ENCODE measurements around the gene SCAF1.
"Not testable (repeated sequence)": the region's sequence is repeated elsewhere in the genome, so short reads cannot be mapped to it uniquely, and the experiment has no call there.

Gene SCAF1

DNA sequence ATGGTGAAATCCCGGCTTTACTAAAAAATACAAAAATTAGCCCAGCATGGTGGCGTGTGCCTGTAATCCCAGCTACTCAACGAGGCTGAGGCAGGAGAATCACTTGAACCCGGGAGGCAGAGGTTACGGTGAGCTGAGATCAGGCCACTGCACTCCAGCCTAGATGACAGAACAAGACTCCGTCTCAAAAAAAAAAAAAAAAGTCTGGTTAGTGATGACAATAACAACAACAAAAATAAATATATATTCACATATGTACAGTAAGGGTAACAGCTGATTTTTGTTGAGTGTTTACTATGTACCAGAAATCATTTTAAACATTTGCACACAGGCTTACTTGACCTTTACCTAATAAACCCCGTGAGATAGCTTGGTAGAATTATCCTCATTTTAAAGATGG is 25.1 kb upstream of the SCAF1 start:
- DNase-seq, result no peak

DNA sequence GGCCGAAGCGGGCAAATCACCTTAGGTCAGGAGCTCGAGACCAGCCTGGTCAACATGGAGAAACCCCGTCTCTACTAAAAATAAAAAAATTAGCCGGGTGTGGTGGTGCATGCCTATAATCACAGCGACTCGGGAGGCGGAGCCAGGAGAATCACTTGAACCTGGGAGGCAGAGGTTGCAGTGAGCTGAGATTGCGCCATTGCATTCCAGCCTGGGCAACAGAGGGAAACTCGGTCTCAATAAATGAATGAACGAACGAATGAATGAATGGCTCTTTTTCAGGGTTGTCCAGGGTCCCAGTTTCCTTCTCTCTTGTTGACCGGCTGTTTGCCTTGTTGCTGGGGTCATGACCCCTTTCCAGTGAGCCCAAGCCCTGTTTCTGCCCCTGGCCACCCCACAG is 24.1 kb upstream of the SCAF1 start:
- not testable (repeated sequence) for DNase-seq

DNA sequence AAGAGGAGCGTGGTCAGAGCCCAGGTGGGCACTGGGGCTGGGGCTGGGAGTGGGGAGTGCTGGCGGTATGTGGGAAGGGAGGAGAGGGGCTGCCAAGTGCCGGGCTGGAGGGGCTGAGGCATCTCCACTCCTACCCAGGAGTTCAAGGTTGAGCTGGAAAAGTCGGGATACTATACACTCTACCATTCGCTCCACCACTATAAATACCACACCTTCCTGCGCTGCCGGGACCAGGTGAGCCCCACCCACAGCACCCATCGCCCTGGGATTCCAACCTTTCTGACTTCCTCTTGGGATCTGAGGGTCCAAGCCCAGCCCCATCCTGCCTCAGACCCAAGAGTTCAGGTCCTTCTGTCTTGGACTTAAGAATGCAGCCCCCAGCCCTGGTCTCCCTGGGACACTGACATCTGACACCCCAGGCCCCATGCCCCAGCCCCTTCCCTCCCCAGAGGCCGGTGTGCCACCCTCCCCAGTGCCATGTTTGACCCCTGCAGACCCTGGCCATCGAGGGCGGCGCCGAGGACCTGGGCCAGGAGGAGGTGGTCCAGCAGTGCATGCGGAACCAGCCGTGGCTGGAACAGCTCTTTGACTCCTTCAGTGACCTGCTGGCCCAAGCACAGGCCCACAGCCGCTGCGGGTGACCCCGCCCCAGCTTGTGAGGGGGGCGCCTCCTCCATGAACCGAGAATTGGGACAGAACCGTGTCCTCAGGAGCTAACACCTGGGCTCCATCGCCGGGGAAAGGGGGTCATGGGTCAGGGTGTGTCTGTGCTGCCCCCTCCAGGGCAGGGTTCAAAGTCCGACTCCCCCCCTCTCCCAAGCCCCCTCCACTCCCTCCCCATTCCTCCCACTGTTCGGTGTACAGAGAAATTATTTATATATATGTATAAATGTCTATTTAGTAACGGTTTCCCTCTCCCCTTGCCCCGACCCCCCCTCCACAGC is 16.8 kb upstream of the SCAF1 start:
- DNase-seq, result no peak

DNA sequence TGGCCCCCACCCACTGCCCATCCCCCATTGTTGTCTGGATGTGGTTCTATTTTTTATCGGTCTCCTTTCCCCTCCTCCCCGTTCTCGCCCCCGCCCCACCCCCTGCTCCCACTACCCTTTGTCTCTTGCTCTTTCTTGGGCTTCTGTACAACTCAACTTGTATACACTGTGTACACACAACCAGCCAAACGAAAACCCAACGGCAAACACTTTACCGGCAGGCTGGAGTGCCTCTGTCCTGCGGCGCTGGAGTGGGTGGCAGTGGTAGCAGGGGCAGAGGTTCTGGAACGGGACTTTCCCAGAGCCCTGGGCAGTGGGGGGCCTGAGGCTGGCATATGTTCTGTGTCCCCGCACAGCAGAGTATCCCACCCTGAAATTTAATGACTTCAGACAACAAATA is 15.8 kb upstream of the SCAF1 start:
- no peak for DNase-seq

DNA sequence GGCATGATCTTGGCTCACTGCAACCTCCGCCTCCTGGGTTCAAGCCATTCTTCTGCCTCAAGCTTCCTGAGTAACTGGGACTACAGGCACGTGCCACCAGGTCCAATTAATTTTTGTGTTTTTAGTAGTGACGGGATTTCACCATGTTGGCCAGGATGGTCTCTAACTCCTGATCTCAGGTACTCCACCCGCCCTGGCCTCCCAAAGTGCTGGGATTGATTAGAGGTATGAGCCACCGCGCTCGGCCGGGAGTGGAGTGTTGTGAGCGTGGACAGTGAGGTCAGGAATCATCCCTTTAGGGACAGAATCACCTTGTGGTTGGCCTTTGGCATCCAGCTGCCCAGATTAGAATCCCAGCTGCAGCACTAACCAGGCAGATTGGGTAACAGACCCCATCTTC is 12.3 kb upstream of the SCAF1 start:
- no peak for DNase-seq

DNA sequence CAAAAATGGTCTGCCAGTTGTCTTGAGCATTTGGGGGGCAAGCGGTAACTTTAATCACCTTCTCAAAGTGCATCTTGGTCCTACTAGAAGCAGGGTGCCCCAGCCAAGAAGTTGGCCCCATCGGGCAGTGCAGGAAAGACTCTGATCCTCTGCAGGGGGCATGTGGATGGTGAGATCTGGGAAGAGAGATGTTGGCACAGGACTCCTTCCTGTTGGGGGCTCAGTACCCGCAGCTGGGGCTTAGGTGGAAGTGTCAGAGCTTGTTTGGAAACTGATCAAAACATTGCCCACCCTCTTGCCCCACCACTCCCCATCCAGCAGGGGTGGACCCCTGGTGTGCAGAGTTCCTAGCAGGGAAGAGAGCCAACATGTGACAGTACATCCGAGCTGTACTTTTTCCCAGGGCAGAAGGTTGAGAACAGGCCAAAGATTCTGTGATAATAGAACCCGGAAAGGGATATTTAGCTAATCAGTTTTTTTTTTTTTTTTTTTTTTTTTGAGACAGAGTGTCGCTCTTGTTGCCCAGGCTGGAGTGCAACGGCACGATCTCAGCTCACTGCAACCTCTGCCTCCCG is 10.9 kb upstream of the SCAF1 start:
- DNase-seq, result no peak

DNA sequence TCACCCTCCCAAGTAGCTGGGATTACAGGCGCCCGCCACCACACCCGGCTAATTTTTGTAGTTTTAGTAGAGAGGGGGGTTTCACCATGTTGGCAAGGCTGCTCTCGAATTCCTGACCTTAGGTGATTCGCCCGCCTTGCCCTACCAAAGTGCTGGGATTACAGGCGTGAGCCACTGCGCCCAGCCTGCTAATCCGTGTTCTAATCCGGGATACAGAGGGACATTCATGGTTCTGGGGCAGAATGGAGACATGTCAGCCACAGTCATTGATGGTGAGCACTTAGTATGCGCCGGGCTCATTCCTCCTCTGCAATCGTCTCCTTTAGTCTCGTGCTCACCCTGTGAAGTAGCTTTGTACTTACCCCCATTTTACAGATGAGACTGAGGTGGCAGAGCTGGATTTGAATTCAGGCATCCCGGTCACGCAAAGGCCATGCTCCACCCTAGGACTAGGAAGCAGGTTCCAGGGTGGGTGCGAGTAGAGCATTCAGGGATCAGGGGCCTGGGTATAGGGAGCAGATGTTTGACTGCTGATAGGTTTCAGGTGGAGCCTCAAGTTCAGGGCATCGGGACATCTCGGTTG is 10.3 kb upstream of the SCAF1 start:
- DNase-seq, result no peak

DNA sequence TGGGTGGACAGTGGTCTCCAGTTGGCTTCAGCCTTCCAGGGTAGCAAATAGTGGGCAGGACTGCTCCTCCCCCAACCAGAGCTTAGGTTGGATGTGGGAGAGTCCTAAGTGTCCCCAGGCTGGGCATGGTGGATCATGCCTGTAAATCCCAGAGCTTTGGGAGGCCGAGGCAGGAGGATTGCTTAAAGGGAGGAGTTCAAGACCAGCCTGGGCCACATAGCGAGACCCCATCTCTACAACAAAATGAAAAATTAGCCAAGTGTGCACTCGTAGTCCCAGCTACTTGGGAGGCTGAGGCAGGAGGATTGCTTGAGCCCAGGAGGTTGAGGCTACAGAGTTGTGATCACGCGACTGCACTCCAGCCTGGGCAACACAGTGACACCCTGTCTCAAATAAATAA is 9.4 kb upstream of the SCAF1 start:
- DNase-seq, result no peak

DNA sequence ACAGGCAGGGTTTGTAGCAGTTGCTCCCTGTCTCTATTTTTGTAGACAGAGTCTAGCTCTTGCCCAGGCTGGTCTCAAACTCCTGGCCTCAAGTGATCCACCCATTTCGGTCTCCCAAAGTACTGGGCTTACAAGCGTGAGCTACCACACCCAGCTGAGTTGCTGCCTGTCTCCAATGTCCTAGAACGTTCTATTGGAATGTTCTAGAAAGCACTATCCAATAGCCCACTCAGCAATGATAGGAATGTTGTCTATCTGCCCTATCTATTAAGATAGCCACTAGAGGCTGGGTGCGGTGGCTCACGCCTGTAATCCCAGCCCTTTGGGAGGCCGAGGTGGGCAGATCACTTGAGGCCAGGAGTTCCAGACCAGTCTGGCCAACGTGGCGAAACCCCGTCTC is 8.7 kb upstream of the SCAF1 start:
- DNase-seq, result not testable (repeated sequence)

DNA sequence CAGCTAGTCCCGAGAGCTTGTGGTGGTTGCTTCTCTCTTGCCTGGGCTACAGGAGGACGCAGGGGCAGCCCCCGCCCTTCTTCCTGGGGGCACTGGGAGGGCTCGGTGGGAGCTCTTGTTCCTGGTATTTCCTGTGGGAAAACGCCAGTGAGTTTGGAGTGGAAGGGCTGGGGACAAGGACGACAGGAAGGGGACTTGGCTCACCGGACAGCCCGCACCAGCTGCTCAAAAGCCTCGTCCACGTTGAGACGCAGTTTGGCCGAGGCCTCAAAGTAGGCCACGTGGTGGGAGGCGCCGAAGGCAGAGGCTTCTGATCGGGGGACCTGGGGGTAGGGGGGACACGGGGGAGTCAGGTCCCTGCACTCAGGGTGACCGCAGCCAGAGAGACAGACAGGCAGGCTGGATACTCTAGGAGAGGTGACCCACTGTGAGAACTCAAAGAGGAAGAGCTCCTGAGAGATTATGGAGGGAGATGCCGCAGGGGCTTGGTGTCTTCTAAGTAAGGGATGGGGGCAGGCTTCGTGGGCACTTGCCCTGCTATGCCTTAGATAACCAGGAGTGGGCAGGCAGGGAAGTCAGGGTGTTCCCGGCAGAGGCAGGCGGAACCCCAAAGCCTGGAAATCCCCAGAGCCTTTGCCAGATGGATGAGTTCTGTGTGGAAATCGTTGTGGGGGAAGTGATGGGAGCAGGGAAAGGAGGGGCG is 6.3 kb upstream of the SCAF1 start:
- DNase-seq, result no peak

DNA sequence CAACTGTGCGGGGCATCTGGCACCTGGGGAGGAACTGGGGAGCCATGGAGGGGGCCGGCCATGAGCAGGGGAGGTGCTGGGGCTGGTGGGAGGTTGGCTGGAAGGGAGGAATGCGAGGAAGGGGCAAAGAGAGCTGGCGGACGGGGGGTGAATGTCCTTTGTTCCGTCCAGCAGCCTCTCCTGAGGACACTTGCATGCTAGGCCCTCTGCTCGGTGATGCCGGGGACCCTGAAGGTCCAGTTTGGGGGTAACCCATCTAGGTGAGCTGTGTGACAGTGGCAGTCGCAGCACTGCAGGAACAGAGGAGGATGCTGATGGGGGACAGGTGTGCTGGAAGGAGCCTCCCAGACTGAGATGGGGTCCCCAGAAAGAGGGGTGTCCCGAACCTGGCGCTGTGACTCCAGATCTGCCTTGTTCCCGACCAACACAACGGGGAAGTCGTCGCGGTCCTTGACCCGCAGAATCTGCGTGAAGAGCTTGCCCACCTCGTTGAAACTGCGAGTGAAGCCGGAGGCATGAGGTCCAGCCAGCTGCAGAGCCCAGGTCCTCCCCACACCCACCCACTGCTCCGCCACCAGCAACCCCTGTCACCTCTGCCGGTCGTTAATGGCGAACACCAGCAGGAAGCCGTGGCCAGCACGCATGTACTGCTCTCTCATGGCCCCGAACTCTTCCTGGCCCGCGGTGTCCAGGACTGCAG is 5.6 kb upstream of the SCAF1 start:
- DNase-seq, result no peak

DNA sequence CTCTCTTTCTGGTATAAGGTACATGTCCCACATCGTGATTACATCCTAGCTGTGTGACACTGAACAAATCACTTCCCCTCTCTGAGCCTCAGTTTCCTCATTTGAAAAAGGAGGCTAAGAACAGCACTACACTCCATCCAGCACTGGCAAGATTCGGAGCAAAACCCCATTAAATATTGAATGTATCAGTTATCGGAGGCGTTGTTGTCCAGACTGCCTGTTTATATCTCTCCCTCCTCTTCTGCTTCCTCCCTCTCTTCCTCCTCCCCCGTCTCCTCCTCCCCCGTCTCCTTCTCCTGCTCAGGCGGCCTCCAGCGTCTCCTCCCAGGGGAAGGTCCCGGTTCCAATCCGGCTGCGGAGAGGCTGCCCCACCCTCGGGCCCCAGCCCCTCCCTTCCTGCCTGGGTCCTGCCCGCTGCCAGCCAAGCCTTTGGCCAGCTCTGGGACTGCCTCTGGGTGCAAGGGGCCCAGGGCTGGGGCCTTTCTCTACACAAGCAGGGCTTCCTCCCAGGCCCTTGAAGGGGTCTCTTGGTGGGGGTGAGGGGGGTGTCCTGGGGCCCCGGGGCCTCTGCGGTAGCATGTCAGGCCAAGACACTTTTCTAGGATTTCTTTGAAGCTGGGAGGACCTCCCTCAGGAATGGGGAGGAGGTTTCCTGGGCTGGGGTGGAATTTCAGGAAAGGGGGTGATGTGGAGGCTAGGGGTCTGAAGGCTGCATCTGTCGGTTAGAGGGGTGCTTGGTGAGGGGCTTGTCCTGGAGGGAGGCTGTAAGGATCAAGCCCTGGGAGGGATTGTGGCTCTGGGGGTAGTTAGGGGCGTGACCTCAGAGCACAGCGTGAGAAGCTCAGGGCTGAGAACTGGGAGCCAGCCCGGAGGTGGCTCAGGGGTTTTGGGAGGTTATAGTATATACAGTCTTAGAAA is 3.9 kb upstream of the SCAF1 start:
- DNase-seq, result no peak

DNA sequence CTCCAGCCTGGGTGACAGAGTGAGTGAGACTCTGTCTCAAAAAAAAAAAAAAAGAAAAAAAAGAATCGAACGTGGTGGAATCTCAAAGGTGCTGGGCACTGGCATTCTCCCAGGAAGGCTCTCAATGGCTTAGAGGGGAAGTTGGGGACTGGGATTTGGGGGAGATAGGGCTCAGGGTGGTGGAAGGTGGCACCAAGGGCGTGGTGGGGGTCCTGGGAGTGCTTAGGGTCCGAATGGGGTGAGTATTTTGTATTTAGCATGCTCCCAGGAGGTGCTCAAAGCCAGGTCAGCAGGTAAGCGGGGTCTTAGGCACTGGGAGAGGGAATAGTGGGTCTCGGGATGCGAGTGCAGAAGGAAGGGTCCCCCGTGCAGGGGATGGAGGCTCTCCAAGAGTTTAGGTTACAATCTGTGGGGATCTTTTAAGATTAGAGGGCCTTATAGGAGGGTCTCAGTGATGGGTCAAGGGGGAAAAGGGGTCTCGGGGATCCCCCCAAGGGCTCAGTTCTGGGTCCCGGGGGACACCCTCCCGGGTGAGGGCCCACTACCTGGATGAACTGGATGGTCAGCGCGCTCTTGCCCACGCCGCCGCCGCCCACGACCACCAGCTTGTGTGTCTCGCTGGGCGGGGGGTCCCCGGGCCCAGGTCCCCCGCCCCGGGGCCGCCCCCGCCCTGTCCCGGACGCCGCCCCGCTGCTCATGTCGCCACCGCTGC is 2.5 kb upstream of the SCAF1 start:
- DNase-seq, result no peak

DNA sequence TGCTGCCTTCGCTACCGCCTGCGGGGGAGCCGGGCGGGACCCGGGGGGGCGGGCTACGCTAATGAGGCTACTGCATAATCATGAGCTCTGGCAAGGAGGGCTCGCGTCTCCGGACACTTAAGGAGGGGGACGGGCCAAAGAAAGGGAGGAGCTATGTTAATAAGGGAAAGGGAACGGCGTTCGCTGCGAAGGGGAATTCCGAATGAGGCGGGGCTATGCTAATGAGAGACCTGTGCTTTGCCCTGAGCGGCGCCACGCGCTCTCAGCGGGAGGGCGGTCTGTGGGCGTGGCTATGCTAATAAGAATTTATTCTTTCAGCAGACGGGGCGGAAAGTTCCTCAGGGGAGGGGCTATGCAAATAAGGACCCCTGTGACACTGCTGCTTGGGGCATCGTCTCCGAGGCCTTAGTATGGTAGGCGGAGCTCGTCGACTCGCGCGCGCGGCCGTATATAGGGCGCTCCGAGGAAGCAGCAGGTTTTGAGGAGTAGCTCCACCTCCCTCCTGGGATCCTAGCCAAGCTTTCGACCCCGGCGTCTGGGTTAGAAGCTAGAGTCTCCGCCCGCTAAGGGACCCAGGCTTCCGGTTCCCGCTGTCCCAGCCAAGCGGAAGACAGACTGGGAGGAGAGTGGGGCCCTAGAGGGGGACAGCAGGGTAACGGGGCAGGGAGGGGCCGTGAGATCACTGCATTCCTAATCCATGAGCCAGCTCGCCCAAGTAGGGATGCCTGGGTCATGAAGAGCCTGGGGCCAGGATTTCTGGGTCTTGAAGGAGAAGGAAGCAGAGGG is 1.7 kb upstream of the SCAF1 start, which contains the start of gene RRAS:
Gene RRAS, minus strand, starts transcription at position 31 of the 786 bp plus-strand sequence. CDS start 45 bp downstream, outside the sequence.
- peak; percentile 99 for DNase-seq

DNA sequence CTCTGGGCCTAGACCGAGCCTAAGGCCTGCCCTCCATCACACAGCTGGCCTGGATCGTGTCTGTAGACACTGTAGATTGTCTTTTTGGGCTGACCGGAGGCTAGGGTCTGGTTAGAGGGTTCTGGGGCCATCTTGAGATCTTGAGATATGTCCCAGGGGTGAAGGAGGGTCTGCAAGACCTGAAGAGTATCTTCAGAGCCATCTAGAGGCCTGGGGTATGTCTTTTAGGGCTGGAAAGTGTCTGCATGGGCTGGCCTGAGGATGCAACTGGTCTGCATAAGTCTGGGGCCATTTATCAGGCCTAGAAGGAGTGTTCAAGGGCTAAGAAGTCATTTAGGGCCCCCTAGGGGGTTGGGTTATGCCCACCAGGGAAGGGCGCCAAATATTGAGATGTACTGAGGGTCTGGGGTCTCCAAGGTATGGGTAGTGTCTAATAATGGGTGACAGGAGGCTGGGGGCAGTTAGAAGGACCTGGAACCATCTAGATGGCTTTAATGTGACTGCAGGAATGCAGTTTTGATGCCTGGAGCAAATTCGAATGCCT is 555 bp downstream of the SCAF1 start:
- DNase-seq, result no peak

DNA sequence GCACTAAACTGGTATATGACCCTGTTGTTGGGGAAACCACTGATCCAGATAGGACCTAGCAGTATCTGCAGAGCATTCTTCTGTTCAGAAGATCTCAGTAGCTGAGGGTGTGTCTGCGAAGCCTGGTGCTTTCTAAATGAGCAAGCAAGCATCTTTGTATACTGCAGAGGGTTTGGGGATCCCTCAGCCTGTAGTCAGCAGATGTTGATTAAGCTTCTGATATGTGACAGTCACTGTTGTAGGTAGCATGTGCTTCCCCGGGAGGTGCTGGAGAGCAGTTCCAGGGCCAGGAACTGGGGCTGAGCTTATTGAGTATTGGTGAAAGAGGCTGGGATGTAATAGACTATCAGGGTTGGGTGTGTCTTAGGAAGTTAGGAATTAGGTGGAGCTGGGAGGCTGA is 1.5 kb downstream of the SCAF1 start:
- no peak for DNase-seq

DNA sequence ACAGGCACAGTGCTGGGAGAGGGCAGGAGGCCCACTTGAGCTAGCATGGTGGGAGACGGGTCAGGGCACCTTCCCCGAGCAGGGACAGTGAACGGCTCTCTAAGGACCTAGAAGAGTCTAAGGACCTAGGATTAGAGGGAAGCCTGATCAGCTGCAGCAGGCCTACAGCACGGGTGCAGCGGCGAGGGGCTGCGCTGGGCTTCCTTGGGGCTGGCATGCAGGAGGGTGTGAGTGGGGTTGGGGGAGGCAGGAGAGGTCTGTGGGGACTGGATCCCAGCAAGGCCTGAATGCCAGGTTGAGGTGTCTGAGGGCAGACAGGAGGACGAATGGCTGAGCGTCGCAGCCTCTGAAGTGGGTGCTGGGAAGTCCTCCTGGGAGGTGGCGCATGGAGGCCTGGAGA is 3.6 kb downstream of the SCAF1 start:
- no peak for DNase-seq

DNA sequence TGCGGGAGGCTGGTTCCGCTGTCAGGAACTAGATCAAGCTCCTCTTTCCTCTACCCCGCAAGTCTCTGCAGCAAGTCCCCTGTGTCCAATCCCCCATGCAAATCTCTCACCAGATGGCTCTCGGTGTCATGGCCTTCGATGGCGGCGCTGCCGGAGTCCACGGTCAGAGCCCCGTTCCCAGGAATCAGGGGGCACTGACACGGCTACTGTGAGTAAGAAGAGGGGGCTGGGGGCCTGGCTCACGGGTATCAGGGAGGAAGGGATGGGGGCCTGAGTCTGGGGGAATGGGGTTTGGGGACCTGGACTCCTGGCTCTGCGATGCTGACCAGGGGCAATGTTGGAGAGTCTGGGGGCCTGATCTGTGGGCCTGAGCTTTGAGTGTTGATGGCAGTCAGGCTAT is 4.0 kb downstream of the SCAF1 start:
- DNase-seq, result no peak

DNA sequence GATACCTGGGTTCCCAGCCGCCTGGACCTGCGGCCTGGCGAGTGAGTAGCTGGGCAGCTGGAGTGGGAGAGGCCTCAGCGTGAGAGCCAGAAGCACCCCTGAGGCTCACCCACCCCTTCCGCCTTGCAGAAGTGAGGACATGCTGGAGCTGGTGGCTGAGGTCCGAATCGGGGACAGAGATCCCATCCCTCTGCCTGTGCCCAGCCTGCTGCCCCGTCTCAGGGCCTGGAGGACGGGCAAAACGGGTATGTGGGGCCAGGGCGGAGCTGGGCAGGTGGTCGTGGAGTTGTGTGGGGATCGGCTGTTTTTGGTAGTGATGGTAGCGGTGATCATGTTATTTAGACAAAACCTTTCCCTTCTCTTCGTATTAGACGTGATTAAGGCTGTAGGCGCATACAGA is 4.6 kb downstream of the SCAF1 start:
- no peak for DNase-seq
